ENCODE measurements around the gene PLCL2. TPM values are rescaled to one million over a fixed set of nuclear protein-coding genes. Genes with fewer than 3 reads are reported as not detected.

PLCL2 gene
- total and polyA plus RNA-seq, 2 donors (not counting 1 experiment from before 2014, with no cell fraction given), result 21.7 to 55.2 TPM

DNA sequence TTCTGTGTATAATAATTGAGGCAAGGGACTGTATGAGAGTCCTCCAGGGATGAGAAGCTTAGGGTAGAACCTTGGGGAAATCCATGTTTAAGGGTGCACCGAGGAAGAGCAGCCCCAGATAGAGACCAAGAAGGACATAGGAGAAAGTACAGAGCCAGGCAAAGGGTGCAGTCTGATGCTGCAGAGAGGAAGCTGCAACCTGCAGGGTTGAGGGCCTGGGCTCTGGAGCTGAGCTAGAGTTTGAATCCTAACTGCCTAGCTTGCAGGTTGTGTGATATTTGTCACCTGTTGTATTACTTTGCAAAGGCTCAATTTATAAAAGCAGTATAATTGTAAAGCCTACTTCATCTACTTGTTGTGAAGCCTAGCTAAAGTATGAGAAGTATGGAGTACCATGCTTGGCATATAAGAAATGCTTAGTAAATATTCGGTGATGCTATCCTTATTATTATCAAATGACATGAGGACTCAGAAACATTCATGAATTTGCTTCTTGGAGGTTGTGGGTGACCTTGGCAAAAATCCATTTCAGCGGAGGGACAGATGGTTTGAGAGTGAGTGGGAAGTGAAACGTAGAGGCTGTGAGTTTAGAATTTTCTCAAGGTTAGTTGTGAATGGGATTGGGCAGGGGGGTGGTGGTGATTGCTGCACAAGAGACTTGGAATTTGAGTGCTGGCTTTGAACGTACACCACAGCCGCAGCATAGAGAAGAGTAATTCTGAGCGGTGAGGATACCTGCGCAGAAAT, 43.8 kb downstream of the PLCL2 start:
- Histone ChIP-seq H3K4me3 (ENCODE audit: control extremely low read depth in 1 of 5, extremely low read depth in 1 of 5, insufficient read depth in 1 of 5, low read depth in 2 of 5, low read length in 4 of 5) (no peak overlapping the region), H3K9me3 (ENCODE audit: control extremely low read depth in 1 of 3, control insufficient read depth in 2 of 3, insufficient read depth in 1 of 3, low read length in 2 of 3) (peaks cover 3 to 12% (median 8%) of the 10 kb centered on the region in 3 donors), H3K4me2 (replicated peaks; ENCODE audit: low read depth, low read length, poor library complexity, severe bottlenecking) (peak overlapping the region; percentile 16), H3K79me2 (ENCODE audit: control insufficient read depth, insufficient read depth, low read length) (peaks cover 100% of the 10 kb centered on the region), H3K9ac (ENCODE audit: low read length) (no peak overlapping the region), H3K36me3 (replicated peaks in 1 of 2; ENCODE audit: control extremely low read depth in 1 of 2, control insufficient read depth in 1 of 2, extremely low read depth in 1 of 2, insufficient read depth in 2 of 2, low read length in 1 of 2) (peaks cover 0 to 2% of the 10 kb centered on the region in 2 experiments), H2AFZ (ENCODE audit: insufficient read depth, low read depth, low read length, poor library complexity, severe bottlenecking) (no peak overlapping the region), H3K27me3 (replicated peaks in 1 of 4; ENCODE audit: control extremely low read depth in 1 of 4, control insufficient read depth in 3 of 4, insufficient read depth in 4 of 4, low read length in 3 of 4) (no peaks in the 10 kb centered on the region), H3K4me1 (ENCODE audit: control insufficient read depth in 2 of 2, insufficient read depth in 2 of 2, low read length in 2 of 2) (peaks cover 25 to 36% of the 10 kb centered on the region in 2 donors), H3K27ac (ENCODE audit: low read length in 2 of 2) (no peak overlapping the region), H4K20me1 (ENCODE audit: control insufficient read depth, insufficient read depth, low read length, poor library complexity, severe bottlenecking) (peaks cover 79% of the 10 kb centered on the region)
- TF ChIP-seq, protein P1, sequence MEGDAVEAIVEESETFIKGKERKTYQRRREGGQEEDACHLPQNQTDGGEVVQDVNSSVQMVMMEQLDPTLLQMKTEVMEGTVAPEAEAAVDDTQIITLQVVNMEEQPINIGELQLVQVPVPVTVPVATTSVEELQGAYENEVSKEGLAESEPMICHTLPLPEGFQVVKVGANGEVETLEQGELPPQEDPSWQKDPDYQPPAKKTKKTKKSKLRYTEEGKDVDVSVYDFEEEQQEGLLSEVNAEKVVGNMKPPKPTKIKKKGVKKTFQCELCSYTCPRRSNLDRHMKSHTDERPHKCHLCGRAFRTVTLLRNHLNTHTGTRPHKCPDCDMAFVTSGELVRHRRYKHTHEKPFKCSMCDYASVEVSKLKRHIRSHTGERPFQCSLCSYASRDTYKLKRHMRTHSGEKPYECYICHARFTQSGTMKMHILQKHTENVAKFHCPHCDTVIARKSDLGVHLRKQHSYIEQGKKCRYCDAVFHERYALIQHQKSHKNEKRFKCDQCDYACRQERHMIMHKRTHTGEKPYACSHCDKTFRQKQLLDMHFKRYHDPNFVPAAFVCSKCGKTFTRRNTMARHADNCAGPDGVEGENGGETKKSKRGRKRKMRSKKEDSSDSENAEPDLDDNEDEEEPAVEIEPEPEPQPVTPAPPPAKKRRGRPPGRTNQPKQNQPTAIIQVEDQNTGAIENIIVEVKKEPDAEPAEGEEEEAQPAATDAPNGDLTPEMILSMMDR (IDR thresholded peaks at IDR 0.05), result no peak
- TF ChIP-seq EZH2 (IDR thresholded peaks at IDR 0.05; ENCODE audit: borderline replicate concordance, insufficient read depth, low read depth, low read length, poor library complexity, severe bottlenecking), result no peak
- Mint-ChIP-seq H3K4me1 (peaks cover 73% of the 10 kb centered on the region), H3K4me3 (peak overlapping the region; percentile 49), H3K27me3 (no peaks in the 10 kb centered on the region), H3K27ac (peak overlapping the region; percentile 43), H3K9me3 (ENCODE audit: insufficient read depth) (peaks cover 2% of the 10 kb centered on the region)
- ATAC-seq (ENCODE audit: low read depth) (peak; percentile 14), DNase-seq (no peak)
- intact Hi-C loops (cut with micrococcal nuclease), result no loop called here
- 31% methylated on average over 3 of the region's 8 CpGs for WGBS (ENCODE audit: insufficient coverage)
- POLR2A ChIA-PET, result no interaction called here
- CTCF ChIA-PET, result interaction anchor here (1.1 to 1.8 kb wide), 6 partner anchors 10 to 43 kb away, joined by 3 to 7 read pairs (median 3); no protein-coding TSS in a partner anchor

DNA sequence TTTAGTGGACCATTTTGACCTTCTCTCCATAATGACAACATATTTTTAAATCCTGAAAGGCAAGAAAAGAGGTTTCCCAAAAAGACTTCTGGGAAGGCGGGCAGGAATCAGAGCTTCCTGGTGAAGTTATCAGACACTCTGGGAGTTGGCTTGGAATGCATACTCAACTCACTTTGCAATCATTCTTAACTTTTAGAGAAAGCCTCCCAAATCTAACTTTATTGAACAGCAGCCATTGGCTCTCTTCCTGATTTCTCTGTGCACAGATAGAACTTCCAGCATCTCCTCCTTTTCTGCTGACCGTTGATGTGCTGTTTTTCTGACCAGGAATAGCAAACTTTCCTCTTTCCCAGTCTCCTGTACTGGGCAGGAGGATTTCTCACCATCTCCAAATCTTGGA, 44.6 kb downstream of the PLCL2 start:
- Histone ChIP-seq H3K27ac (ENCODE audit: low read length in 2 of 2) (no peak overlapping the region), H4K20me1 (ENCODE audit: control insufficient read depth, insufficient read depth, low read length, poor library complexity, severe bottlenecking) (peaks cover 82% of the 10 kb centered on the region), H2AFZ (ENCODE audit: insufficient read depth, low read depth, low read length, poor library complexity, severe bottlenecking) (no peak overlapping the region), H3K27me3 (replicated peaks in 1 of 4; ENCODE audit: control extremely low read depth in 1 of 4, control insufficient read depth in 3 of 4, insufficient read depth in 4 of 4, low read length in 3 of 4) (no peaks in the 10 kb centered on the region), H3K36me3 (replicated peaks in 1 of 2; ENCODE audit: control extremely low read depth in 1 of 2, control insufficient read depth in 1 of 2, extremely low read depth in 1 of 2, insufficient read depth in 2 of 2, low read length in 1 of 2) (peaks cover 0 to 4% of the 10 kb centered on the region in 2 experiments), H3K9me3 (ENCODE audit: control extremely low read depth in 1 of 3, control insufficient read depth in 2 of 3, insufficient read depth in 1 of 3, low read length in 2 of 3) (peaks cover 1 to 11% (median 3%) of the 10 kb centered on the region in 3 donors), H3K4me2 (replicated peaks; ENCODE audit: low read depth, low read length, poor library complexity, severe bottlenecking) (no peak overlapping the region), H3K79me2 (ENCODE audit: control insufficient read depth, insufficient read depth, low read length) (peaks cover 100% of the 10 kb centered on the region), H3K9ac (ENCODE audit: low read length) (no peak overlapping the region), H3K4me1 (ENCODE audit: control insufficient read depth in 2 of 2, insufficient read depth in 2 of 2, low read length in 2 of 2) (peaks cover 25 to 36% of the 10 kb centered on the region in 2 donors), H3K4me3 (ENCODE audit: control extremely low read depth in 1 of 5, extremely low read depth in 1 of 5, insufficient read depth in 1 of 5, low read depth in 2 of 5, low read length in 4 of 5) (no peak overlapping the region)
- no peak for ATAC-seq (ENCODE audit: low read depth)
- Mint-ChIP-seq H3K9me3 (ENCODE audit: insufficient read depth) (peaks cover 2% of the 10 kb centered on the region), H3K4me1 (peaks cover 75% of the 10 kb centered on the region), H3K27ac (no peak overlapping the region), H3K4me3 (no peak overlapping the region), H3K27me3 (no peaks in the 10 kb centered on the region)
- CTCF ChIA-PET, result no interaction called here
- intact Hi-C loops (cut with micrococcal nuclease), result no loop called here
- no peak for DNase-seq
- WGBS (ENCODE audit: insufficient coverage), result 100% methylated on average over 1 of the region's 2 CpGs
- POLR2A ChIA-PET, result no interaction called here
- no peak for TF ChIP-seq EZH2 (IDR thresholded peaks at IDR 0.05; ENCODE audit: borderline replicate concordance, insufficient read depth, low read depth, low read length, poor library complexity, severe bottlenecking)
- TF ChIP-seq, protein P1 (IDR thresholded peaks at IDR 0.05), result no peak

Data from B cell (primary cell).